Prostate gland (tissue), 2 donors: Measurements from ENCODE around the gene ACIN1.

ENCODE experiments used
- POLR2A ChIP-seq: fragments of 450-650 bp; IDR thresholded peaks from one replicate; pipeline ENCODE4 v1.6.1; 2016; ENCODE audit warnings: antibody characterized with exemption, mild to moderate bottlenecking
- POLR2AphosphoS5 ChIP-seq: sonication (generic); formaldehyde crosslinking; IDR thresholded peaks from one replicate; pipeline ENCODE4 v1.6.1; 2017; ENCODE audit warnings: antibody characterized with exemption
- TF ChIP-seq, protein P1 (sequence below), 4 experiments: fragments of 200-600 bp in 2 of 4; fragments of 450-650 bp in 2 of 4; sonication (generic) in 2 of 4; IDR thresholded peaks; 1 replicate in 3 of 4; 2 replicates in 1 of 4; pipeline ENCODE4 v1.5.1; 2016 to 2019; ENCODE audit warnings: antibody characterized with exemption in 4 of 4, mild to moderate bottlenecking in 2 of 4, moderate library complexity in 2 of 4

DNA sequence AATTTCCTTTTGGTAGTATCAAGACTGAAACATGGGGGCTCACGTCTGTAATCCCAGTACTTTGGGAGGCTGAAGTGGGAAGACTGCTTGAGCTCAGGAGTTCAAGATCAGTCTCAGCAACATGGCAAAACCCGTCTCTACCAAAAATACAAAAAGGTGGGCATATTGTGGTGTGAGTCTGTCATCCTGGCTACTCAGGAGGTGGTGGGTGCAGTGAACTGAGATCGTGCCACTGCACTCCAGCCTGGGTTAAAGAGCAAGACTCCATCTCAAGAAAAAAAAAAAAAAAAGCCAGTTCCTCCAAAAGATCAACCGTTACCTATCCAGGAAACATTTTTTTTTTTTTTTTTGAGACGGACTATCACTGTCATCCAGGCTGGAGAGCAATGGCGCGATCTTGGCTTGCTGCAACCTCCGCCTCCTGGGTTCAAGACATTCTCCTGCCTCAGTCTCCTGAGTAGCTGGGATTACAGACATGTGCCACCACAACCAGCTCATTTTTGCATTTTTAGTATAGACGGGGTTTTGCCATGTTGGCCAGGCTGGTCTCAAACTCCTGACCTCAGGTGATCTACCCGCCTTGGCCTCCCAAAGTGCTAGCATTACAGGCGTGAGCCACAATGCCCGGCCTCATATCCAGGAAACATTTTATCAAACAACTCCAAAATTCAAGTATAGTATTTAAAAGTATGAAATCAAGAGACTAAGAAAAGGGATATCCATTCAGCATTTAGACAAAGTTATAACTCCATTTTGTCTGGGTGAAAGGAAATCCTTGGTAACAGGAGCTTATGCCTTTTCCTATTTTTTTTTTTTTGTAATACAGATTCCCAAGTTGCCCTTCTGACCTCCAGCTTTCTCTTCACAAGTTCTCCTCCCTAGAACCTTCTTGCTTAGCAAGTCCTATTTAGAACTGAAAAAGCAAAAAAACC lies 3.4 kb downstream of the ACIN1 start:
- TF ChIP-seq, protein P1, sequence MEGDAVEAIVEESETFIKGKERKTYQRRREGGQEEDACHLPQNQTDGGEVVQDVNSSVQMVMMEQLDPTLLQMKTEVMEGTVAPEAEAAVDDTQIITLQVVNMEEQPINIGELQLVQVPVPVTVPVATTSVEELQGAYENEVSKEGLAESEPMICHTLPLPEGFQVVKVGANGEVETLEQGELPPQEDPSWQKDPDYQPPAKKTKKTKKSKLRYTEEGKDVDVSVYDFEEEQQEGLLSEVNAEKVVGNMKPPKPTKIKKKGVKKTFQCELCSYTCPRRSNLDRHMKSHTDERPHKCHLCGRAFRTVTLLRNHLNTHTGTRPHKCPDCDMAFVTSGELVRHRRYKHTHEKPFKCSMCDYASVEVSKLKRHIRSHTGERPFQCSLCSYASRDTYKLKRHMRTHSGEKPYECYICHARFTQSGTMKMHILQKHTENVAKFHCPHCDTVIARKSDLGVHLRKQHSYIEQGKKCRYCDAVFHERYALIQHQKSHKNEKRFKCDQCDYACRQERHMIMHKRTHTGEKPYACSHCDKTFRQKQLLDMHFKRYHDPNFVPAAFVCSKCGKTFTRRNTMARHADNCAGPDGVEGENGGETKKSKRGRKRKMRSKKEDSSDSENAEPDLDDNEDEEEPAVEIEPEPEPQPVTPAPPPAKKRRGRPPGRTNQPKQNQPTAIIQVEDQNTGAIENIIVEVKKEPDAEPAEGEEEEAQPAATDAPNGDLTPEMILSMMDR (IDR thresholded peaks at IDR 0.05) = no peak
- no peak for TF ChIP-seq POLR2AphosphoS5
- TF ChIP-seq POLR2A = no peak
